Keratinocyte (primary cell): Measurements from ENCODE around the gene RNASEH1. TPM values are rescaled to one million over a fixed set of nuclear protein-coding genes. Genes with fewer than 3 reads are reported as not detected.

Source experiments
- DNase-seq: peaks from one replicate; pipeline ENCODE4 v3.0.0-alpha.2; 2011; ENCODE audit warnings: low read depth, missing footprints, low spot score
- FAIRE-seq: peaks from 2 replicates; lab custom pipeline; 2011; peaks lifted over from hg19 to GRCh38; lab: Jason Lieb, UNC
- H2AFZ ChIP-seq: 2 replicates; pipeline ENCODE4 v1.6.0; 2012; ENCODE audit warnings: low read length, control low read depth, inconsistent platforms; ENCODE audit not compliant: control insufficient read depth
- H3K27ac ChIP-seq: 2 replicates; pipeline ENCODE4 v1.5.1; 2011; ENCODE audit warnings: low read length; ENCODE audit not compliant: control insufficient read depth, insufficient read depth
- H3K27me3 ChIP-seq: 3 replicates; pipeline ENCODE4 v1.6.0; 2011; ENCODE audit warnings: low read length; ENCODE audit not compliant: control insufficient read depth, insufficient read depth; ENCODE audit errors: extremely low read depth
- H3K36me3 ChIP-seq, 2 experiments: 2 replicates in 1 of 2; 3 replicates in 1 of 2; pipeline ENCODE4 v1.5.1; 2011; ENCODE audit warnings: low read length in 2 of 2, mild to moderate bottlenecking in 1 of 2; ENCODE audit not compliant: control insufficient read depth in 2 of 2, insufficient read depth in 2 of 2; ENCODE audit errors: extremely low read depth in 1 of 2
- H3K4me1 ChIP-seq: 3 replicates; pipeline ENCODE4 v1.5.1; 2011; ENCODE audit warnings: low read length; ENCODE audit not compliant: control insufficient read depth, insufficient read depth; ENCODE audit errors: extremely low read depth
- H3K4me2 ChIP-seq: 3 replicates; pipeline ENCODE4 v1.6.0; 2011; ENCODE audit warnings: low read depth, low read length; ENCODE audit not compliant: control insufficient read depth, insufficient read depth; ENCODE audit errors: extremely low read depth
- H3K4me3 ChIP-seq, 3 experiments: fragments of 200-600 bp in 1 of 3; sonication (generic) in 1 of 3; 2 replicates in 2 of 3; 3 replicates in 1 of 3; pipeline ENCODE4 v1.5.1; 2011 to 2016; ENCODE audit warnings: low read length in 3 of 3, mild to moderate bottlenecking in 3 of 3, control low read depth in 2 of 3, inconsistent platforms in 1 of 3, low read depth in 1 of 3, mixed read lengths in 1 of 3, mixed run types in 1 of 3, moderate library complexity in 1 of 3; ENCODE audit not compliant: control insufficient read depth in 2 of 3, insufficient read depth in 2 of 3; ENCODE audit errors: extremely low read depth in 1 of 3
- H3K79me2 ChIP-seq: 2 replicates; pipeline ENCODE4 v1.6.0; 2012; ENCODE audit warnings: low read length; ENCODE audit not compliant: control insufficient read depth, insufficient read depth
- H3K9ac ChIP-seq: 3 replicates; pipeline ENCODE4 v1.6.0; 2011; ENCODE audit warnings: low read length; ENCODE audit not compliant: control insufficient read depth, insufficient read depth; ENCODE audit errors: extremely low read depth
- H3K9me1 ChIP-seq: 3 replicates; pipeline ENCODE4 v1.6.0; 2011; ENCODE audit warnings: low read length; ENCODE audit not compliant: control insufficient read depth, insufficient read depth; ENCODE audit errors: extremely low read depth
- H3K9me3 ChIP-seq: 2 replicates; pipeline ENCODE4 v1.5.1; 2012; ENCODE audit warnings: low read depth, low read length; ENCODE audit not compliant: control insufficient read depth
- H4K20me1 ChIP-seq: 3 replicates; pipeline ENCODE4 v1.6.0; 2011; ENCODE audit warnings: low read length; ENCODE audit not compliant: control insufficient read depth, insufficient read depth; ENCODE audit errors: extremely low read depth
- EZH2 ChIP-seq: IDR thresholded peaks from one replicate; pipeline ENCODE4 v1.6.1; 2012; ENCODE audit warnings: inconsistent platforms, mild to moderate bottlenecking, low read length, moderate library complexity
- dilution Hi-C: fragments of 300-500 bp; cut with MboI; formaldehyde crosslinking; loops from one replicate; pipeline ENCODE4 v1.7.0; 2020; ENCODE audit warnings: low sequenced_read_pairs; ENCODE audit not compliant: extremely low pct_ligation_motif_present
- polyA plus RNA-seq, 5 experiments: library from polyadenylated mRNA; depleted of rRNA in 3 of 5; stranded (reverse) in 3 of 5; stranded (forward) in 1 of 5; unstranded in 1 of 5; fragments of >200 nt; gene quantifications; 1 replicate in 1 of 5; 2 replicates in 3 of 5; 3 replicates in 1 of 5; pipeline versions ENCODE4 v1.2.1 to v1.2.3, GENCODE V29; 2011 to 2012; ENCODE audit warnings: missing spikeins in 2 of 5, low read depth in 1 of 5, low replicate concordance in 1 of 5
- TF ChIP-seq, protein P1 (sequence below), 3 experiments: IDR thresholded peaks in 1 of 3; conservative IDR thresholded peaks in 1 of 3; optimal IDR thresholded peaks in 1 of 3; 2 replicates in 2 of 3; 3 replicates in 1 of 3; pipeline versions ENCODE3 to v1.5.1; 2011; ENCODE audit warnings: low read length in 3 of 3, mild to moderate bottlenecking in 3 of 3, moderate library complexity in 2 of 3, control low read depth in 1 of 3, inconsistent platforms in 1 of 3; ENCODE audit not compliant: insufficient read depth in 2 of 3; ENCODE audit errors: extremely low read depth in 1 of 3

Gene RNASEH1
- polyA plus RNA-seq, 1 donor (not counting 4 experiments of a cell fraction or from before 2014, with no cell fraction given) = 15.3 TPM

DNA sequence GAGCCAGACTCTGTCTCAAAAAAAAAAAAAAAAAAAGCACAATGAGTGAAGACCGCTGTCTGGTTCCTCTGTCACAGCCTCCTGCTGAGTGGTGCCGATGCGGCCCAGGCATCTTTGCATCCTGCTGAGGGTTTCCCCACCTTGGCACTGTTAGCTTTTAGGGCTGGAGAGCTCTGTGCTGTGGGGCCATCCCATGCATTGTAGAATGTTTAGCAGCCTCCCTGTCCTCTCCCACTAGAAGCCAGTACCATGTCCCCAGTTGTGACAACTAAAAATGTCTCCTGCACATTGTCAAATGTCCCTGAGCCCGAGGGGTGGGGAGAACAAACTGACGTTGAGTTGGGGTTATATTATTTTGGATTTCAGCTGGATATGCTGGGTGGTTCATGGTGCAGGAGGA, 28.9 kb upstream of the RNASEH1 start:
- dilution Hi-C loops = no loop called here

DNA sequence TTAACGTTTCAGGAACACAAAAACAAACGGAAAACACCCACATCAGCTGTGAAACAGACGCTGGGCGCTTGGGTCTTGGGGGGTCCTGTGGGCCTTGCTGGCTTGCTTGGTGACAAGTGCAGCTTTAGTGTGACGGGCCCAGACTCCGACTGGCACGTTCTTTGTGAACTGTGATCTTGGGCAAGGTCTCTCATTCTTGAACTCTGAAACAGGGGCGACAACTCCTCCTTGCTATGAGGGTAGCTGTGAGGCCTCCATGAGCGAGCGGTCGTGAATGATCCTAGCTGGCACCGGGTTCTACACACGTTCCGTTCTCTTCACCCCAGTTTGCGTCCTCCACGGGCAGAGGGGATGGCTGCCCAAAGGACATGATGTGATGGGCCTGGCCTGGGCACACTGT, 28.1 kb upstream of the RNASEH1 start:
- H3K9ac ChIP-seq = no peak overlapping the region
- no peak for DNase-seq
- no peak for FAIRE-seq

More for the DNA sequence above, 28.9 kb upstream of the RNASEH1 start:
- Histone ChIP-seq H3K27ac (no peak overlapping the region), H3K4me2 (no peak overlapping the region), H4K20me1 (peaks cover under 1% of the 10 kb centered on the region), H3K9me3 (no peaks in the 10 kb centered on the region), H3K79me2 (no peaks in the 10 kb centered on the region), H3K9ac (no peak overlapping the region), H3K4me3 (no peak overlapping the region), H3K4me1 (no peaks in the 10 kb centered on the region), H2AFZ (no peak overlapping the region), H3K27me3 (no peaks in the 10 kb centered on the region), H3K36me3 (peaks cover 1 to 7% of the 10 kb centered on the region in 2 experiments), H3K9me1 (no peaks in the 10 kb centered on the region)
- no peak for FAIRE-seq
- no peak for TF ChIP-seq EZH2
- TF ChIP-seq, protein P1, sequence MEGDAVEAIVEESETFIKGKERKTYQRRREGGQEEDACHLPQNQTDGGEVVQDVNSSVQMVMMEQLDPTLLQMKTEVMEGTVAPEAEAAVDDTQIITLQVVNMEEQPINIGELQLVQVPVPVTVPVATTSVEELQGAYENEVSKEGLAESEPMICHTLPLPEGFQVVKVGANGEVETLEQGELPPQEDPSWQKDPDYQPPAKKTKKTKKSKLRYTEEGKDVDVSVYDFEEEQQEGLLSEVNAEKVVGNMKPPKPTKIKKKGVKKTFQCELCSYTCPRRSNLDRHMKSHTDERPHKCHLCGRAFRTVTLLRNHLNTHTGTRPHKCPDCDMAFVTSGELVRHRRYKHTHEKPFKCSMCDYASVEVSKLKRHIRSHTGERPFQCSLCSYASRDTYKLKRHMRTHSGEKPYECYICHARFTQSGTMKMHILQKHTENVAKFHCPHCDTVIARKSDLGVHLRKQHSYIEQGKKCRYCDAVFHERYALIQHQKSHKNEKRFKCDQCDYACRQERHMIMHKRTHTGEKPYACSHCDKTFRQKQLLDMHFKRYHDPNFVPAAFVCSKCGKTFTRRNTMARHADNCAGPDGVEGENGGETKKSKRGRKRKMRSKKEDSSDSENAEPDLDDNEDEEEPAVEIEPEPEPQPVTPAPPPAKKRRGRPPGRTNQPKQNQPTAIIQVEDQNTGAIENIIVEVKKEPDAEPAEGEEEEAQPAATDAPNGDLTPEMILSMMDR (optimal IDR thresholded peaks at IDR 0.05 in 1 of 3, IDR thresholded peaks at IDR 0.05 in 1 of 3, conservative IDR thresholded peaks at IDR 0.05 in 1 of 3; ENCODE audit: extremely low read depth in 1 of 3, insufficient read depth in 2 of 3, low read length in 3 of 3) = no peak
- DNase-seq = no peak

More for the DNA sequence above, 28.1 kb upstream of the RNASEH1 start:
- Histone ChIP-seq H3K27ac (no peak overlapping the region), H3K4me1 (no peaks in the 10 kb centered on the region), H3K36me3 (peaks cover 4 to 15% of the 10 kb centered on the region in 2 experiments), H4K20me1 (peaks cover 5% of the 10 kb centered on the region), H3K9me1 (no peaks in the 10 kb centered on the region), H3K4me2 (no peak overlapping the region), H3K4me3 (no peak overlapping the region), H2AFZ (no peak overlapping the region), H3K9me3 (no peaks in the 10 kb centered on the region), H3K79me2 (peaks cover 3% of the 10 kb centered on the region), H3K27me3 (no peaks in the 10 kb centered on the region)
- dilution Hi-C loops = no loop called here
- TF ChIP-seq, protein P1 (optimal IDR thresholded peaks at IDR 0.05 in 1 of 3, IDR thresholded peaks at IDR 0.05 in 1 of 3, conservative IDR thresholded peaks at IDR 0.05 in 1 of 3; ENCODE audit: extremely low read depth in 1 of 3, insufficient read depth in 2 of 3, low read length in 3 of 3) = no peak
- TF ChIP-seq EZH2 = no peak
